ENCODE results near the gene SLC23A1.
"Not testable (repeated sequence)": the region's sequence is repeated elsewhere in the genome, so short reads cannot be mapped to it uniquely, and the experiment has no call there.

Gene SLC23A1

GRCh38 chr5:139389701-139390638 lies 6.9 kb upstream of the SLC23A1 start, which contains the start of gene MZB1:
MZB1 (minus strand) TSS chr5:139389913; CDS start chr5:139389856, 57 bp downstream.
- DNase-seq (ENCODE audit: low spot score) = no peak

- no peak for DNase-seq (ENCODE audit: low spot score)
These were observed 5.2 kb upstream of the SLC23A1 start for GRCh38 chr5:139388198-139388821.

- DNase-seq (ENCODE audit: low spot score) = no peak
These were observed 4.6 kb upstream of the SLC23A1 start for GRCh38 chr5:139387611-139388197.

DNA sequence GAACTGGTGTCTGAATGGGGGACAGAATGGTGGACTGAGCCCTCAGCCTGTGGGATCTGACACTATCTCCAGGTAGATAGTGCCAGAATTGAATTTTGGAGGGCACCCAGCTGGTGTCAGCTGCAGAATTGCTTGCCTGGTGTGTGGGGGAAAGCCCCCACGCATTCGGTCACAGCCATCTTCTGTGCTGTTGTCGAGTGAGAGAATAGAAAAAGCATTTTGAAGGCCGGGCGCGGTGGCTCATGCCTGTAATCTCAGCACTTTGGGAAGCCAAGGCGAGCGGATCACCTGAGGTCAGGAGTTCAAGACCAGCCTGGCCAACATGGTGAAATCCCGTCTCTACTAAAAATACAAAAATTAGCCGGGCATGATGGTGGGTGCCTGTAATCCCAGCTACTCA lies 3.9 kb upstream of the SLC23A1 start:
- DNase-seq (ENCODE audit: low spot score) = not testable (repeated sequence)

DNA sequence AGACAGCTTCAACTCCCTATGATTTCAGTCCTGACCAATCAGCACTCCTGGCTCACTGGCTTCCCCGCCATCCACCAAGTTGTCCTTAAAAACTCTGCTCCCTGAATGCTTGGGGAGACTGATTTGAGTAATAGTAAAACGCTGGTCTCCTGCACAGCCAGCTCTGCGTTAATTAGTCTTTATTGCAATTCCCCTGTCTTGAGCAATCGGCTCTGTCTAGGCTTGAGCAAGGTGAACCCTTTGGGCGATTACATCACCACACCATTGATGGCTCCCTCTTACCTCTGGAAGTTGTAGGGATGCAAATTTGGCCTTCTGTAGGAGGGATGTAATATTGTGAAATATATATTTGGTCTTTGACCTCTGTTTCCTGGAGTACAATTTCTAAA lies 2.9 kb upstream of the SLC23A1 start:
- DNase-seq (ENCODE audit: low spot score) = no peak

GRCh38 chr5:139385061-139386049 lies 2.3 kb upstream of the SLC23A1 start:
- DNase-seq (ENCODE audit: low spot score) = no peak

DNA sequence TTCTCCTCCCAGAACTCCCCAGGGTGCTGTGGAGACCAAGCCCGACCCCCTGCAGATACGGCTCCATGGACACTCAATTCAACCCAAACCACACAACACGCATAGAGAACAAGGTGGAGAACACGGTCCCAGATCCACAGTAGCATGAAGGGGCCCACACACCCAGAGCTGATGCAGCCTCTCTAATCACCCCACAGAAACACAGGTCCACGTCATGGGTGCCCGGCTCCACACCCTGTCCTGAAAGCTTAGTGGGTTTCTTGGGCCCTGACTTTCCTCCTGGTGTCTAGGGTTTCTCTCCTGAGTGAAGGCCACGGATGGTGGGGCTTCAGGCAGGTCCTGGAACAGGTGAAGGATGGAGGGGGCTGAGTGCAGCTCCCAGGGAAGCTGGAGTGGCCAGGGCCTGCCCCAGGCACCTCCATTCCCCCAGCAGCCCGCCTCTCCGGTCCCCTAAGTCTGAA lies 1.5 kb upstream of the SLC23A1 start:
- no peak for DNase-seq (ENCODE audit: low spot score)

GRCh38 chr5:139383993-139384590 lies 995 bp upstream of the SLC23A1 start:
- DNase-seq (ENCODE audit: low spot score) = no peak

DNA sequence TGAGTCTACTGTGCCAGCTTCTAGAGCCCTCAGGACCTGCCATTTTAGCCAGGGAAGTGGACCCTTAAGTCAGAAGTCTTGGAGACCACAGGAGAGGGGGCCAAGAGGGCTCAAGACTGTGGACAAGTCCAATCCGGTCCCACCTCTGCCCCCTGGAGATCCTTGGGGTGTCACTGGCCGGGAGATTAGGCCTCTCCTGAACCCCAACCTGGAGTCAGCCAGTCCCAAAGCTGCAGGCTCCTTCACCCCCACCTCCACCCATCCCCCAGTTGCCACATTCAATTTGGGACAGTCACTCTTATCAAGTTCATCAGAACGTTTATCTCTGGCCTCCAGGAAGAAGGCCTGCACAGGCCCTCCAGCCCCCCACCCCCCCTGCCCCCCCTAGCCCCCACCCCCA lies 290 bp downstream of the SLC23A1 start:
- DNase-seq (ENCODE audit: low spot score) = no peak

GRCh38 chr5:139381837-139382761 lies 998 bp downstream of the SLC23A1 start:
- no peak for DNase-seq (ENCODE audit: low spot score)

- no peak for DNase-seq (ENCODE audit: low spot score)
These were observed 3.3 kb downstream of the SLC23A1 start for GRCh38 chr5:139379626-139380449.

DNA sequence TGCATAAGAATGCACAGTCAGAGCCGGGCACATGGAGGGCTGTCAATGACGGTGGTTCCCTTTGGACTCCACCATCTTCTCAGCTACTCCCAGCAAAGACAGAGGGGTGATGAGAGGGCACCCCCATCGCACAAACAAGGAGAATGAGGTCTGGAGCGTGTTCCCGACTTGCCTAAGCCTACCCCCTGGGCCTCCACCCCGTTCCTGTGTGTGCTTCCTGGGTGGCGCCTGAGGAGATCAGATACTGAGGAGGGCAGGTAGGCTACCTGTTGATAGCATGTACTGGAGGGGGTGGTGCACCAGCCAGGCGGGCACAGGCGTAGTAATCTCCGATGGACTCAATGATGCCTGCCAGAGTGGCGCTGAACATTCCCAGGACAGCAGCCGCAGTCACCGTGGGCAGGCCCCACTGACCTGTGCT lies 4.1 kb downstream of the SLC23A1 start:
- DNase-seq (ENCODE audit: low spot score) = no peak

GRCh38 chr5:139378101-139378825 lies 4.8 kb downstream of the SLC23A1 start:
- no peak for DNase-seq (ENCODE audit: low spot score)

- DNase-seq (ENCODE audit: low spot score) = no peak
These were observed 5.9 kb downstream of the SLC23A1 start for GRCh38 chr5:139377226-139377625.

- no peak for DNase-seq (ENCODE audit: low spot score)
These were observed 6.7 kb downstream of the SLC23A1 start for GRCh38 chr5:139376364-139376763.

DNA sequence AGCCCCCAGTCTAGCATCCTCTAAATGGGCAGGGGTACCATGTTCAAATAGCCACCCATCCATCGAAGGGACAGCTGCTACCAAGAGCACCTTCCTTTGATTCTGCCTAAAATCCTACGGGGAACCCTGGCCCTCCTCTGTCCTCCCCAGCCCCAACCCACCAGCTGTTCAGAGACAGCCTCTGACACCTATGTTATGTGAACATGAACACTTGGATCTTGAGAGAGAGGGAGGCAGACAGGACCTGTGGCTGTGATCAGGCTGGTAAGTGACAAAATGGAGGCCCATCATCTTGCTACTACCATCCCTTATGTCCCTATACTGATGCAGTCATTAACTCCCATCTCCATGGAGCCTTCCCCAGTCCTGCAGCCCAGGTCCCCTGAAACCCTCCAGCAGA lies 8.2 kb downstream of the SLC23A1 start:
- DNase-seq (ENCODE audit: low spot score) = no peak

DNA sequence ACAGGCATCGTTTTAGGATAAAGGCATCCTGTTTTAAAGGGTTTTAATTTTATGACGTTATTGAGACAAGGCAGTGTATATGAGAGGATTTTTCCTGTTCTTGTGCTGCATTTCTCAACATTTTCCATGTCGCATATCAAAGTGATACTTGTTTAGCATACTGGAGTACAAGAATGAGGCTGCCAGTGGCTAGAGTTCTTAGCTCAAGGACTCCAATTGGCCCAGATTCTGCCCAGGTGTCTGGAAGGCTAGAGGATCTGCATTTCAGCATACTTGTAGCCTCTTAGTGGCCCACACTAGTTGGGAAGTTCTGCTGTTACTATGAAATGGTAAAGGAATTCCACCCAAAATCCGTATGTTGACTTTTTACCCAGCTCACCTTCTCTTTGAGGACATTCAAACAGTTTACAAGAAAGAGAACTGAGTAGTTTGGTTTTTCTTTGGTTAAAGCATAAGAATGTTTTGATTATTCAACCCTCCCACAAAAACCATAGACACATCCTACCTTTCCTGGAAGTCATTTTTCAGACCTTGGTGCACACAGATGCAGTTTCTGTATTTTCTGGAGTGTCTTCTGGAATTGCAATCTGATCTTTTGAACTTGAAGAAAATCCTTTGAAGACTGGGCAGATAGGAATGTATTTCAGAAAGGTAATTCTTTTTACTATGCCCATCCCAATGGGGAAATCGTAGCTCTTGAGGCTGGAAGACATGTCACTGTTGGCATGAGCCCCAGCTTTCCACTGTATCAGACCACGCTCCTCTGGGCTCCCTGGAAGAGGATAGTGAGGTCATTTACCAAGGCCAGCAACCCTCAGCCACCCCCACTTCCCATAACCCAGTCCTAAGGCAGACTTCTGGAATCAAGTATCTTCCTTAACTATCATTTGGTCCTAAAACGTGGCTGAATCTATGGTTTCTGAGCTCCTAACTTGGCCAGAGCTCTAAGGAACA lies 11.3 kb downstream of the SLC23A1 start:
- DNase-seq (ENCODE audit: low spot score) = no peak
